CD4-positive, alpha-beta T cell treated with Interferon alpha-2 for 1 hour (primary cell): ENCODE results near the gene MSH4.

Source experiments
- DNase-seq, 2 donors: peaks; one replicate each; pipeline ENCODE4 v3.0.0-alpha.2; 2020 to 2022

Gene MSH4

GRCh38 chr1:75950176-75950575 is 153.5 kb downstream of the MSH4 start:
- DNase-seq = no peak

- no peak for DNase-seq
Observed at GRCh38 chr1:75952016-75952415, 155.3 kb downstream of the MSH4 start.

GRCh38 chr1:75953461-75953860 is 156.8 kb downstream of the MSH4 start:
- DNase-seq = no peak

- DNase-seq = no peak
Observed at GRCh38 chr1:75954586-75954985, 157.9 kb downstream of the MSH4 start.
